NCI-H2227 treated with DMSO at 0.1 percent for 48 hours (cell line): ENCODE data around the gene RGS9.

ENCODE experiments used
- DNase-seq: peaks from one replicate; lab custom pipeline; 2025; lab: John Stamatoyannopoulos, UW

RGS9 gene

GRCh38 chr17:65219124-65219523, 82.0 kb downstream of the RGS9 start:
- DNase-seq = no peak

DNA sequence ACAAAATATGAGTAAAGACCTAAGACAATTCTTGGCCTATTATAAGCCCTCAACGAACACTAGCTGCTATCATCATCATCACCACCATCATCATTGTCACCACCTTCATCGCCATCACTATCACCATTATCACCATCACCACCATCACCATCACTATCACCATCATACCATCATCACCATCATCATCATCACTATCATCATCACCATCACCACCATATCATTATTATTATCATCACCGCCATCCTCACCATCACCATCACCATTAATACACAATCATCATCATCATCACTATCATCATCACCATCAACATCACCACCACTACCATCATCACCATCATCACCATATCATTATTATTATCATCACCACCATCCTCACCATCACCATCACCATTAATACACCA, 82.5 kb downstream of the RGS9 start:
- no peak for DNase-seq

DNA sequence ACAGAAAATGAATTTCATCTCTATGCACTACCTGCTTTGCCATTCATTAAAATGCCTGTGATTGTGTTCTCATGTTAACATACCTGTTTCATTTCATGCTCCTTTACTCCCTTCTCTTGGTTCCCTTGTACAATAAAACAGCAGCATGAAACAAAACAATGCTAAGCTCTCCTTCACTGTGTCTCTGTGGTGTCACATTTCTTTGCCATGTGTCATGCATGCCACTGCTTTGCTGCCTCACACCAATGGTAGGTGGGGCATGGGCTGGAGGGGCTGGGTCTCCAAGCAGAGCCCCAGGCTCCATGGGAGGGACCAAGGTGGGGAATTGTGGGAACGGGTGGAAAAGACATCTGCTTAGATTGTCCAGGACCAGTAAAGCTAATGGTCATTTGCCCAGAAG, 83.6 kb downstream of the RGS9 start:
- no peak for DNase-seq

DNA sequence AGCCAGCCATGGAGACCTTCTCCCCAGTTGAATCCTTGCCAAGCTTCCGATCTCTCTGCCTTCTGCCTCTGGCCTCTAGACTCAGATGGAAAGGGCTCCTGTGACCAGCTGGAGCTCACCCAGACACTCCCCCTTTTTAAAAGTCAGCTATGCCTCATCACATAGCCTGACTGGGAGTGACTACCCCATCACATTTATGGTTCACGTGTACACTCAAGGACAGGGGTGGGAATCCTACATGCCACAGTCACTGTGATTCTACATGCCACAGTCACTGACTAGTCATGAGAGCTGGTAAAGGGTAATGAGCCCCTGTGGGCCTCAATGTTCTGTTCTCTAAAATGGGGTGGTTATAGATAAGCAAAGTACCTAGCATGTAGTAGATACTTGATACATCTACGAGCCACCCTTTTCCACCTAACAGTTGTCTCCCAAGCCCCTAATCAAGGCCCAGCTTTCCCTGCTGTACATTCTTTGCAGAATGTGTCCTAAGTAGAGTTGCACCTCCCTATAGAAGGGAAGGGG, 85.1 kb downstream of the RGS9 start:
- DNase-seq = no peak

DNA sequence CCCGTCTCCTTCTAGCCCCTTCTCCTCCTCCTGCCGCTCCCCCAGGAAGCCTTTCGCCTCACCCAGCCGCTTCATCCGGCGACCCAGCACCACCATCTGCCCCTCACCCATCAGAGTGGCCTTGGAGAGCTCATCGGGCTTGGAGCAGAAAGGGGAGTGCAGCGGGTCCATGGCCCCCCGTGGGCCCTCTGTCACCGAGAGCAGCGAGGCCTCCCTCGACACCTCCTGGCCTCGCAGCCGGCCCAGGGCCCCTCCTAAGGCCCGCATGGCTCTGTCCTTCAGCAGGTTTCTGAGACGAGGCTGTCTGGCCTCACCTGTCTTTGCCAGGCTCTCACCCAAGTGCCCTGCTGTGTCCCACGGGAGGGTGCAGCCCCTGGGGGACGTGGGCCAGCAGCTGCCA, 87.9 kb downstream of the RGS9 start:
- no peak for DNase-seq

- no peak for DNase-seq
These were observed 89.1 kb downstream of the RGS9 start for GRCh38 chr17:65226227-65226626.

DNA sequence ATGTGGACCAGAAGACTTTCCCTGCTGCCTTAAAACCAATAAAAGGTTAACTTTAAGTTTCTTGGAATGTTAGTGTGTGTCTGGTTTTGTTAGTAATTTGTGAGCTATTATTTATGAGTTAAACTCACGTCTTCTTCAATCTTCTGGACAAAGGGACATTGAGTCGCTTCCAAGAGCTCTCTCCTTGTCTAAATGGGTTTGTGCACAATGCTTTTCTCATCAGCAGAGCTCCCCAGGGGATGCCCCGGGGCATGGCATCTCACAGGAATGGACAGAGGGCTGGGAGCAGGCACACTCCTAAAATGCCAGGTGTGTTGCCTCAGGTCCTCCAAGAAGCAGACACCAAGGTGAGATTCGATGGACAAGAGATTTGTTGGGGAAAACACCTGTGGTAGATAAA, 90.5 kb downstream of the RGS9 start:
- DNase-seq = no peak

DNA sequence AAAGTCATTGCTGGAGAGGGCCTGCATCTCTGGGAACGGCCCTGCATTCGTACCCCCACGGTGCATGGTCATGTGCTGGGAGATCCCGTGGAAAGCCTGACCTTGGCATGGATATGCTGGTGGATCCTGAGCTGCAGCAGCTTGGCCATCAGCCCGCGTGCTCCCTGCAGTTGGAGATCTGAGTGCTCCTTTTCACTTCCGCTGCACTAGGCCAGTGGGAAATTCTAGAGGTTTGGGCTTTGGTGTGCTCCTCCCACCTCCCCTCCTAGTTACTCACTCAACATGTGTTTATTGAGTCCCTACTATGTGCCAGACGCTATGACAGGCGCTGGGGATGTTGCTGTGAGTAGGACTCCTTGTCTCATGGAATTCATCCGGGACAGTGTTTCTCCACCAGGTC, 91.1 kb downstream of the RGS9 start:
- DNase-seq = no peak

DNA sequence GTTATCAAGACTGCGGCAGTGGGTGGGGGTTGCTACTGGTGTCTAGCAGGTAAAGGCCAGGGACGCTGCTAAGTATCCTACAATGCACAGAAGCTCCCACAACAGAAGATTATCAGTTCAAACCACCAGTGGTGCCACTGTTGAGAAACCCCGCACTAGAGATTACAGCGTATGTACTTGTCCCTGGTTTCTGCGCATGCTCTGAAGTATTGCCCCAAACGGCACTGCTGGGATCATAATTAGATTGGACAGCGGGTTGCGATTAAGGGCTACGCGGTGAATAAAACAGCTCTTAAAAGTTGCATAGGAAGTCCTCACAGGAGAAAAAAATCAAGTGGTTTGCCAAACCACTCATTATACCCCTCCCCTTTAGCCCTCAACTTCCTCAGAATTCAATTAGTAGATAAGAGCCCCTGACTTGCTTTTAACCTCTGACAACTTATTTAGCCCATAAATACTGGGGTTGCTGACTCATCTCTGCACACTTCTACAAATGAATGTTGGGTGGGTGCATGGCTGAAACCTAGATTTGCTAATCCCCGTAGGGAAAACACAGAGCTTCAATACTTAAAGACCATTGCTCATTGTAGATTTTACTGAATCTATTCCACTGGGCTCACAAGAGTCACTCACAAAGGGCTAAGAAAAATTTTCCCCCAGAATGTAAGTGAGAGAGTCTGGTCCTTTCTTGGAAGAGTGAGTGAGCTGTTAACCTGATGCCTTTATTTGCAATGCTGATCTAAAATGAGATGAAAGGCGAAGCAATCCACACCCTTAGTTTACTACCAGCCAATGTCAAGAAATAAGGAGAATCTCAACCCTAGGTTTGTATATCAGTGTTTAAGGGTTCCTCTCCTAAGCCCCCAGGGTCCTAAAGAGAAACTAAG, 91.8 kb downstream of the RGS9 start:
- peak; percentile 96 for DNase-seq

GRCh38 chr17:65229621-65229995, 92.4 kb downstream of the RGS9 start:
- DNase-seq = no peak

GRCh38 chr17:65230040-65230439, 92.9 kb downstream of the RGS9 start:
- DNase-seq = no peak

GRCh38 chr17:65231086-65231485, 93.9 kb downstream of the RGS9 start:
- no peak for DNase-seq

DNA sequence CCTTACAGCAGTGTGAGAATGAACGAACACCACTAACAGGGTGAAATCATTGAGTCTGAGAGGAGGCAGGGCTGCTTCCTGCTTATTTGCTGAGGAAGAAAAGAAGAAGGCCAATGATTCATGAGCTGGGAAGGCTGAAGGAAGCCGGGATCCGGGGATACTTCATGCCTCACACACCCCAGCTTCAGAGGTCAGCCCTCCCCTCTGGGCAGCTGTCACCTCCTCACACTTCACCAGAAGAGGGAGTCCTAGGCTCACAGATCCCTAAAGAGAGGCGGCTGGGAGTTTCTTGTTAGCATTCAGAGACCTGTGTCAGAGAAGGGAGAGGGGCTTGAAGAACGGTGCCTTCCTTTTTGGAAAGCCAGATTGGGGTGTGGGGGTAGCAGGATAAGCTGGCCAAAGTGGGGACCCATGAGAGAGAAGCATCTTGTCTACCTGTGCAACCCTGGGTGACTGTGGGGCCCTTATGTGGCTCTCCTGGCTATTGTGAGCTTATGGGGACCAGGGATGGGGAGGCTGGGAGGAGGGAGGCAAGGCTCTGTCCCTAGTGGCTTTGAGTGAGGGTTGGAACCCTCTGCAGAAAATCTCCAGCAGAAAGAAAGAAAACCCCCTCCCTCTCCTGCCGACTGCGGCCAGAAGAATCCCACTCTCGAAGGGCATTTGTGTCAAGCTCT, 94.6 kb downstream of the RGS9 start:
- DNase-seq = peak; percentile 25

GRCh38 chr17:65235284-65235683, 98.1 kb downstream of the RGS9 start:
- no peak for DNase-seq

GRCh38 chr17:65236321-65236720, 99.2 kb downstream of the RGS9 start:
- DNase-seq = no peak

DNA sequence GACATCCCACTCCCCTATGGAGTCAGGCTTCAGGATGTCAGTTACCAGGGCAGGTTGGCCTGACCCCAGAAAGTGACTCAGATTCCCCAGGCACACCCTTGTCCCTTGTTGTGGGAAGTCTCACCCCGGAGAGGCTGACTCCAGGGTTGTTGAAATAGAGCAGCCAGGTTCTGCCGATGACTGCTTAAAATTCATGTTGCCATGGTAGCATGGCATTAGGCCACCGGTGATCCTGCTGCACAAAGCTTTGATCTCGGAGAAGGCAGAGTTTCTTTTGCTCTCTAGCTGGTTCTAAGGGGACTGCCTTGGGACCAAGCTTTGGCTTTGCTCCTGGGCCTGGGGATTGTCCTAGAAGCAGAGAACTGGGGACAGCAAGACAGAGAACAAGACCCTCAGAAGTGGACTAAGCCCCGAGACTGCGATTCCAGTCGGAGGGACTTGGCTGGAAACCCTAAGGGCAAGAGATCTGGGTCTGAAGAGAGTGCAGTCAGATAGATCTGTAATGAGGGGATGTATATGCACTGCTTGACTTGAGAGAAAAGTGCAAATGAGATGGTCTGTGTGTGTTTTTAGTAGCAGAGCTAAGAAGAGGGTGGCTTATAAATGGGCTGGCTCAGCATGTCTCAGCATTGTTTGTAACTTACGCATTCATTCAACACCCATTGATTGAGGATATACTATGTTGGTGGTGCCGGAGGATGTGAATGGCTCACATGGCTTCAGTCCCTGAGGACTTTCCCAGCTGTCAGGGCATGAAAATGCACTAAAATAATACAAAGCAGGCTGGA, 106.9 kb downstream of the RGS9 start:
- DNase-seq = peak; percentile 48

GRCh38 chr17:65246252-65246651, 109.1 kb downstream of the RGS9 start:
- no peak for DNase-seq

GRCh38 chr17:65249774-65250173, 112.6 kb downstream of the RGS9 start:
- DNase-seq = no peak

GRCh38 chr17:65254166-65254565, 117.0 kb downstream of the RGS9 start:
- DNase-seq = no peak

GRCh38 chr17:65259281-65259680, 122.1 kb downstream of the RGS9 start:
- peak; percentile 42 for DNase-seq

DNA sequence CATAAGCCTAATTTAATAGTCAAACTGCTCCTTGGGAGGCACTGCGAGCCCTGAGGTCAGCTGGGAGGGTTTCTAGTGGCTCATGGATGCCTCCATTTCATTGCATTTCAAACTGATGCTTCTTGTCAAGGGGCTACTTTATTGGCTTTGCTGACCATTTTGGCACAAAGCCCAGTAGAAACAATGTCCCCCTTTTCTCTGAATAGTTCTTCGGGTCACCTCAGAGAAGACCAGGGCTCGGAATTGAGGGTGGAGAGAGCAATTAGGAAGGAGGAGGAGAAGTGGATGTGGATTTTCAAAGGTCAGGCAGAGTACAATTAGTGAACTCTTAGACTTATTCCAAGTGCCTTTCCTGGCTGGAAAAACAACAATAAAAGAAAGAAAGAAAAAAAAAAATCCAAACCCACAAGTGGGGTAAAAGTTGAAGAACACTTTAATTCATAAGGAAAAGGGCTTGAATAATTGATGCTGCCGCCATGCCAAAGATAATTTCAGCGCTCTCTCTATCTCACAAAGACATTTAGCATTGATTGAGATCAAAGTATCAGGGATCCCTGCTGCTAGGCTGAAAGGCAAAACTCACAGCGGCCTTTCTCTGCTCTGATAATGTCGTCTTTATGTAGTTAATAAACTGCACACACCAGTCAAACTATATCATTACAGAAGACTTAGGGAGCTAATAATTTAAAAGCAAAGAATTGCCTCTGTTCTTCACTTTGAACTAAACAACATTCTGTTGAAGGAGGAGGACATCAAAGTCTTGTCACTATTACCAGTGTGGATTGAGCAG, 122.7 kb downstream of the RGS9 start:
- DNase-seq = peak; percentile 100

- peak; percentile 76 for DNase-seq
These were observed 123.5 kb downstream of the RGS9 start for GRCh38 chr17:65260626-65261025.
